Vagina (tissue), 2 donors: ENCODE measurements around the gene PLCB3. TPM values are rescaled to one million over a fixed set of nuclear protein-coding genes. Genes with fewer than 3 reads are reported as not detected.

Source experiments
- DNase-seq, 2 donors: peaks; one replicate each; pipeline ENCODE4 v3.0.0-alpha.2; 2017; ENCODE audit errors: extremely low spot score in 2 of 2
- H3K27ac ChIP-seq: fragments of 200-600 bp; sonication (generic); one replicate; pipeline ENCODE4 v1.5.1; 2019
- H3K27me3 ChIP-seq: fragments of 200-600 bp; sonication (generic); one replicate; pipeline ENCODE4 v1.5.1; 2019
- H3K36me3 ChIP-seq, 2 donors: fragments of 200-600 bp; sonication (generic); one replicate each; pipeline ENCODE4 v1.5.1; 2017 to 2019
- H3K4me1 ChIP-seq: fragments of 200-600 bp; sonication (generic); one replicate; pipeline ENCODE4 v1.5.1; 2019
- H3K4me3 ChIP-seq, 2 donors: fragments of 200-600 bp; sonication (generic); 1 replicate in 1 of 2; 2 replicates in 1 of 2; pipeline ENCODE4 v1.5.1; 2016 to 2019
- H3K9me3 ChIP-seq: fragments of 200-600 bp; sonication (generic); one replicate; pipeline ENCODE4 v1.5.1; 2019
- CTCF ChIP-seq, 3 experiments: fragments of 450-650 bp in 2 of 3; fragments of 200-600 bp in 1 of 3; sonication (generic) in 1 of 3; IDR thresholded peaks; one replicate each; pipeline ENCODE4 v1.5.1; 2017 to 2019; ENCODE audit warnings: antibody characterized with exemption in 3 of 3, mild to moderate bottlenecking in 2 of 3, moderate library complexity in 2 of 3
- POLR2A ChIP-seq, 2 donors: fragments of 450-650 bp; IDR thresholded peaks; one replicate each; pipeline ENCODE4 v1.6.1; 2017; ENCODE audit warnings: antibody characterized with exemption in 2 of 2, mild to moderate bottlenecking in 2 of 2, moderate library complexity in 2 of 2
- POLR2AphosphoS5 ChIP-seq, 2 donors: sonication (generic); formaldehyde crosslinking; IDR thresholded peaks; one replicate each; pipeline ENCODE4 v1.9.0; 2017; ENCODE audit warnings: antibody characterized with exemption in 2 of 2, mild to moderate bottlenecking in 2 of 2, low read depth in 1 of 2; ENCODE audit not compliant: insufficient read depth in 1 of 2
- intact Hi-C: fragments of 100-400 bp; cut with DNase I; formaldehyde crosslinking; loops from one replicate; pipeline ENCODE4 v1.15.1; 2023
- total RNA-seq: library from RNA; depleted of rRNA; stranded (reverse); fragments of >200 nt; gene quantifications from one replicate; pipeline ENCODE4 v1.2.3, GENCODE V29; 2016

PLCB3 gene
- total RNA-seq, 1 donor from 2014 or later: 33.1 TPM

- H3K4me1 ChIP-seq: peaks cover 27% of the 10 kb centered on the region
- DNase-seq: no peak
- no peak overlapping the region for H3K27ac ChIP-seq
- intact Hi-C loops: loop anchor here (5.0 kb wide), 1 partner anchor 88 kb away; no protein-coding TSS in a partner anchor
- no peak overlapping the region for H3K4me3 ChIP-seq
- H3K9me3 ChIP-seq: no peaks in the 10 kb centered on the region
- peaks cover 0 to 2% of the 10 kb centered on the region in 2 donors for H3K36me3 ChIP-seq
- no peaks in the 10 kb centered on the region for H3K27me3 ChIP-seq
- TF ChIP-seq CTCF (IDR thresholded peaks at IDR 0.05): no peak
- TF ChIP-seq POLR2AphosphoS5 (IDR thresholded peaks at IDR 0.05; ENCODE audit: insufficient read depth in 1 of 2, low read depth in 1 of 2): no peak
- TF ChIP-seq POLR2A (IDR thresholded peaks at IDR 0.05): no peak
Observed at GRCh38 chr11:64208796-64209562, 42.4 kb upstream of the PLCB3 start.

DNA sequence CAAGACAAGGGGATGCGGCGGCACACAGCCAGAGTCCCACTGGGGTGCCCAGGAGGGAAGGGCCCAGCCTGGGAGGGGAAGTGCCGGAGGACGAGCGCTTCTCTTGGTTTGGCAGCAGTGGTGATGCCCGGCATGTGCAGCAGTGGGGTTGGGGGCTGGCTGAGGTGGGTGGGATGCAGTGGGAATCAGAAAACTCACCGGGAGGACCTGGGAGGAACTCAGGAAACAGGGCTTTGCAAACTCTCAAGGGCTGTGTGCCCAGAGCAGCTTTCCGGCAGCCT lies 41.8 kb upstream of the PLCB3 start:
- H3K9me3 ChIP-seq: no peaks in the 10 kb centered on the region
- H3K36me3 ChIP-seq: no peaks in the 10 kb centered on the region
- no peak overlapping the region for H3K27ac ChIP-seq
- H3K4me1 ChIP-seq: peaks cover 21% of the 10 kb centered on the region
- no peak overlapping the region for H3K4me3 ChIP-seq
- no peak for DNase-seq
- H3K27me3 ChIP-seq: no peaks in the 10 kb centered on the region
- intact Hi-C loops: loop anchor here (5.0 kb wide), 1 partner anchor 88 kb away; no protein-coding TSS in a partner anchor
- TF ChIP-seq POLR2A (IDR thresholded peaks at IDR 0.05) (no peak), POLR2AphosphoS5 (IDR thresholded peaks at IDR 0.05; ENCODE audit: insufficient read depth in 1 of 2, low read depth in 1 of 2) (no peak), CTCF (IDR thresholded peaks at IDR 0.05) (no peak)

DNA sequence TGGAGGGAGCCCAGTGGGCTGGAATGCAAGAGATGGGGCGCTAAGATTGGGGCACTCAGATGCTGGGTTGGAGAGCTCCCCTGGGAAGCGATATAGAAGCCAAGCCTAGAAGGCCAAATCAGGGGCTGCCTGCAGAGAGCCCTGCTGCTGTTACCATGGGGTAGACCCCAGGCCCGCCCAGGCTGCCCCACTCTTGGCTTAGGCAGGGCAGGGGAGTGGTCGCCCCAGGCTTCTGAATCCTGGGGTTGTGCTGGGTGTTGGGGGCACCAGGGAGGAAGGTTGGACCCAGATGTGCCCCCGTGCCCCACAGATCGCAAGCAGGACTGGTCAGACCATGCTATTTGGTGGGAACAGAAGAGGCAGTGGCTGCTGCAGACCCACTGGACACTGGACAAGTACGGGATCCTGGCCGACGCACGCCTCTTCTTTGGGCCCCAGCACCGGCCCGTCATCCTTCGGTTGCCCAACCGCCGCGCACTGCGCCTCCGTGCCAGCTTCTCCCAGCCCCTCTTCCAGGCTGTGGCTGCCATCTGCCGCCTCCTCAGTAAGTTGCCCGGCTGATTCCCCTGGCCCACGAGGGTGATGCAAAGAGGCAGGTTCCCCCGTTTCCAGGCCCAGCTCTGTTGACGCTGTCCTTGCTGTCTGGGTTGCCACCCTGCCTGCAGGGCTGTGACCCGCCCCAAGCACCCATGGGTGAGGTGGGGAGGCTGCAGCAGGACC lies 40.9 kb upstream of the PLCB3 start:
- intact Hi-C loops: no loop called here
- no peak for DNase-seq
- H3K9me3 ChIP-seq: no peaks in the 10 kb centered on the region
- H3K36me3 ChIP-seq: no peaks in the 10 kb centered on the region
- H3K4me3 ChIP-seq: no peak overlapping the region
- H3K27ac ChIP-seq: no peak overlapping the region
- peaks cover 16% of the 10 kb centered on the region for H3K4me1 ChIP-seq
- no peaks in the 10 kb centered on the region for H3K27me3 ChIP-seq
- no peak for TF ChIP-seq POLR2A (IDR thresholded peaks at IDR 0.05)
- no peak for TF ChIP-seq POLR2AphosphoS5 (IDR thresholded peaks at IDR 0.05; ENCODE audit: insufficient read depth in 1 of 2, low read depth in 1 of 2)
- TF ChIP-seq CTCF (IDR thresholded peaks at IDR 0.05): no peak

GRCh38 chr11:64211181-64211872 lies 40.0 kb upstream of the PLCB3 start:
- Histone ChIP-seq H3K4me1 (peaks cover 16% of the 10 kb centered on the region), H3K27ac (no peak overlapping the region), H3K4me3 (no peak overlapping the region), H3K36me3 (no peaks in the 10 kb centered on the region), H3K27me3 (no peaks in the 10 kb centered on the region), H3K9me3 (no peaks in the 10 kb centered on the region)
- TF ChIP-seq CTCF (IDR thresholded peaks at IDR 0.05) (no peak), POLR2A (IDR thresholded peaks at IDR 0.05) (no peak), POLR2AphosphoS5 (IDR thresholded peaks at IDR 0.05; ENCODE audit: insufficient read depth in 1 of 2, low read depth in 1 of 2) (no peak)
- intact Hi-C loops: no loop called here
- no peak for DNase-seq
